NK-92 (cell line): Measurements from ENCODE around the gene PRKAR2B.
"Not testable (repeated sequence)": the region's sequence is repeated elsewhere in the genome, so short reads cannot be mapped to it uniquely, and the experiment has no call there.

Experiments used
- DNase-seq: peaks from one replicate; lab custom pipeline; 2025; ENCODE audit not compliant: unreplicated experiment; lab: John Stamatoyannopoulos, UW

PRKAR2B gene

DNA sequence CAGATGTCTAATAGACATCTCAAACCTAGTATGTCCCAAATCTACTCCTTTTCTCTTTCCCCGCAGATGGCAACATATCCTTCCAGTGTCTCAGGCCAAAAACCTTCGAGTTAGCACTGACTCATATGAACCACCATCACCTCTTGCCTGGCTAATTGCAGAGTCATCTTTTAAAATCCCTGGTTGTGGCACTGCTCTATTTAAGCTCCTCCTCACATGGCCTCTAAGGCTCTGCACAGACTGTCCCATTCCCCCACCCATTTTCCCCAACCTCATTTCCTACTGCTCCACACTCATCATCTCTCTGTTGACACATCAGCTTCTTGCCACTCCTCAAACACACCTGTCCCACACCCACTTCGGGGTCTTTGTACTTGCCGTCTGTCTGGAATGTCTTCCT is 107.5 kb downstream of the PRKAR2B start:
- DNase-seq, result no peak

GRCh38 chr7:107154826-107155225 is 110.3 kb downstream of the PRKAR2B start:
- DNase-seq, result no peak

DNA sequence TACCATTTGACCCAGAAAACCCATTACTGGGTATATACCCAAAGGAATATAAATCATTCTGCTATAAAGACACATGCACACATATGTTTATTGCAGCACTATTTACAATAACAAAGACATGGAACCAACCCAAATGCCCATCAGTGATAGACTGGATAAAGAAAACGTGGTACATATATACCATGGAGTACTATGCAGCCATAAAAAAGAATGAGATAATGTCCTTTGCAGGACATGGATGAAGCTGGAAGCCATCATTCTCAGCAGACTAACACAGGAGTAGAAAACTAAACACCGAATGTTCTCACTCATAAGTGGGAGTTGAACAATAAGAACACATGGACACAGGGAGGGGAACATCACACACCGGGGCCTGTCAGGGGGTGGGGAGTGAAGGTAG is 111.2 kb downstream of the PRKAR2B start:
- DNase-seq, result not testable (repeated sequence)

- no peak for DNase-seq
Measured at GRCh38 chr7:107157091-107157490, 112.6 kb downstream of the PRKAR2B start.

- no peak for DNase-seq
Measured at GRCh38 chr7:107158028-107158427, 113.5 kb downstream of the PRKAR2B start.

DNA sequence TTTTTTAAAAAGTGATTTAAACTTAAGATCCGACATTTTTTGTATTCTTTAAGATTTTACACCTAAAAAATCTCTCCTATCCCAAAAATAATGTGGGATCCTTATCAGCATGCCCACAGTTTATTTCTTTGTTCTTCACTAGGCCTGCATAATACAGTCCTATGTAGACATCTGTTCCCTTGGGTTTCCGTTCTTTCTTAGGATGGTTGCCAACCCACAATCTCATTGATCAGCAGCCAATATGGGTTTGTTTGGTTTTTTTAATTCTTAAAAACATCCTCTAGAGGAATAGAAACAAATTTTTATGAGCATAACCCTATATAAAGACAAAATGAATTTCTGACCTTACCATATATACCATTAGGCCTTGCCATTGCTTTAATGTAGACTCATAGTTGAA is 115.9 kb downstream of the PRKAR2B start:
- DNase-seq, result no peak

GRCh38 chr7:107161415-107161814 is 116.9 kb downstream of the PRKAR2B start:
- DNase-seq, result no peak

- DNase-seq, result no peak
Measured at GRCh38 chr7:107162475-107162874, 118.0 kb downstream of the PRKAR2B start.

- DNase-seq, result no peak
Measured at GRCh38 chr7:107164092-107164491, 119.6 kb downstream of the PRKAR2B start.

DNA sequence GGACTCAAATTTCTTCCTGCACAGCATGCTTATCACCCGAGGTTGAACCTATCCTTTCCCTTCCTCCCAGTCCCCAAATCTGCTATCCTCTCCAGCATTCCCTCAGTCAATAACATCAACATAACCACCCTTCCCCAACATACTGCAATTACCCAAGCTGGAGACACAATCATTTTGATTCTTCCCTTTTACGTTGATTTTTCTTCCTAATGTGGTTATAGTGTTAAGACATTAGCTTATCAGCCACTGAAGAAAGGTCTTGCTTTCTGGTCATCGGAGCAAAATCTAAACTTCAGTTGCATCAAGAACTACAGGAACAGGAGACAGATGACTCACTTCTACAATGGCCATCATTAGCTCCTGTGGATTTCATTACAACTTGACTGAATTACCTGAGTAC is 120.8 kb downstream of the PRKAR2B start:
- no peak for DNase-seq

DNA sequence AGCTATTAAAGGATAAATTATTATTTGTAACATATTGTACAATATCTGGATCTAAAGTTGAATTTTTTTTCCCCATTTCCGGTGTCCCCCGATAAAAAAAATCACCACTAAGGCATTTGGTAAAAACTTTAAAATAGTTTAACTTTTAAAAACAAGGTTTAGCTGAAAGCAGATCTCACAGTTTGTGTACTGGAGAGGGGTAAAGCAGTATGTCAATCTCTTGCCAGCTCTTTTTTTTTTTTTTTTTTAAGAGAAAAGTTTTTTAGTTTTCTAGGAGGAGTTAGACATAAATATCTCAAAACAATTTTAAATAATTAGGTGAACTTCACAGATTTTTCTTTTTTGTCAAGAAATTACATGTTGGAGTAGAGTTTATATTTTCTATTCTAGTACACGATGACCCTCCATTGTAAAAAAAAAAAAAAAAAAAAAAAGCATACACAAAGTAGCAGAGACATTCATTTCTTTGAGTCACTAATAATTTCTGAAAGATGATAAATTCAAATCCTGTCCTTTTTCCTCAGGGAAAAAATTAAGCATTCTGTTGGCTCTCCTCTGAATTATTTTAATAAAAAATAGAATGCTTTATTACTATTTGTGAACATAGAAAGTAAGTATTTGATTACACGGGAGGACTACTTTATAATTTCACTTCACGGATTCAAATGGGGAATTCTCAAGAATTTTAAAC is 122.4 kb downstream of the PRKAR2B start:
- no peak for DNase-seq

DNA sequence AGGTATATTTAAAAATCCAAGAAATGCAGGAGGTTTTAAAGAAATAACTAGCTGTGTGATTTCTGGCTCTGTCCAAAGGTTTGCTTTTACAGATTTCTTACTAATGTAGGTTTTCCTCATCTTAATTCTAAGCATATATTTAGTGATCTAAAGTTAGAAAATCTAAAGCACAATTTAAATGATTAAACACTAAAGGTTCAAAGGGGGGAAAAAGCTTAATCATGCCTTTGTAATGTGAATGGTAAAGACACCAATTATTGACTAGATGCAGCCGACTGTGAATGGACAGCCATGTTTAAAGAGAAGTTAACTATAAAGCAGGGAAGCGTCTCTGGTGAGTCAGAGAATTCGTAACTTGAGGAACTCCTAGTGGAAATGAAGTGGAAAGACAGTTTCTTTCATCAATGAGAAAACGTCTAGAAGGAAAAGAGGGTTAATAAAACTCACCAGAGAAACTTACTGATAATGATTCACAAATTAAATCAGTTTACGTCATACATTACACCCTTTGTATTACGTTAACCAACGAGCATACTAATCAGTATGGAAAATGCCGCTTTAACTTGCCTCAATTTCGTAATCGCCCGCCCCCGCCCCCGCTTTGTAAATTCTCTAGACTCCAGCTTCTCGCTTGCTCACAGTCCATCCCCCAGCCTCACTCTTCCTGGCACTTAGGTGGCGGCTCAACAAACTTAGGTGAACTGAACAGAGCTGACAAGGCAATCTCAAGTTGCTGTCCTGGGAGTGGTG is 123.2 kb downstream of the PRKAR2B start:
- DNase-seq, result peak; percentile 12

DNA sequence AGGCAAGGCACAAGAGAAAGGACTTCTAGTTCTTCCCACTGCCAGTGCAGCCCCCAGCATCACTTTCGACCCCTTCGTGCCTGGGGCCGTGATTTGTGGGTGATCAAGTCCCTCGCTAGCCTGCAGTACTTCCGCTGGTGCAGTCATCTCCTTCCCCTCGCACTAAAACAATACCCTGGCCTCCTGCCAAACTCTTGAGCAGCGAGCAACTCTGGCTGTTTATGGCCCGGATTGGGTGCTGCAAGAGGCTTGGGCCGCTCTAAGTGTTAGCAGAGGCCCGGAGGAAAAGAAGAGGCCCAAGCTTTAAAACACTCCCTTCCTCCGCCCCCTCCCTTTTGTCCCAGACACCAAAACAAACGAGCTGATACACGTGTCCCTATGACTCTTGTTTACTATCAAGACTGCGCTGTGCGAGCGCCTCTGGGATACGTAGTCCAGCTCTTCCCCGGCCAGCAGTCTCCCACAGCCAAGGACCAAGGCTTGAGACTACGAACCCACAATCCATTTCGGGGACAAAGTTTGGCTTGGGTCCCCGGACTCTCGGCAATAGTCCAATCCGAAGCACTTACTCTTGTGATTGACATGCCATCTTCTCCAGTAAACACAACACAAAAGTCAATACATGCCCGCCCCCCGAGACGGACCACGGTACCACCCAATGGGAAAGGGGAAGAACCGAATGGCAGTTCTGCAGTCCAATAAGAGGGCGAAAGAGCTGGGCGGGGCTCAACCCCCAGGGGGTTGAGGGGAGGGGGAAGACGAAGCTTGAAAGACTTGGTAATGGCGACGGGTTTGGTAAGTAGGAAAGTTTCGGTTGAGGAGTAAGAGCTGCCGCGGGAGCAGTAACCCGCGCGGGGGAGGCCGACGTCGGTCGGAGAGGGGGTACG is 124.0 kb downstream of the PRKAR2B start, which contains the start of gene HBP1:
HBP1 (plus strand) TSS at position 771 of the 887 bp plus-strand sequence. CDS start 10,891 bp downstream, outside the sequence.
- DNase-seq, result peak; percentile 97

GRCh38 chr7:107169120-107170050 is 124.9 kb downstream of the PRKAR2B start:
- peak; percentile 64 for DNase-seq

DNA sequence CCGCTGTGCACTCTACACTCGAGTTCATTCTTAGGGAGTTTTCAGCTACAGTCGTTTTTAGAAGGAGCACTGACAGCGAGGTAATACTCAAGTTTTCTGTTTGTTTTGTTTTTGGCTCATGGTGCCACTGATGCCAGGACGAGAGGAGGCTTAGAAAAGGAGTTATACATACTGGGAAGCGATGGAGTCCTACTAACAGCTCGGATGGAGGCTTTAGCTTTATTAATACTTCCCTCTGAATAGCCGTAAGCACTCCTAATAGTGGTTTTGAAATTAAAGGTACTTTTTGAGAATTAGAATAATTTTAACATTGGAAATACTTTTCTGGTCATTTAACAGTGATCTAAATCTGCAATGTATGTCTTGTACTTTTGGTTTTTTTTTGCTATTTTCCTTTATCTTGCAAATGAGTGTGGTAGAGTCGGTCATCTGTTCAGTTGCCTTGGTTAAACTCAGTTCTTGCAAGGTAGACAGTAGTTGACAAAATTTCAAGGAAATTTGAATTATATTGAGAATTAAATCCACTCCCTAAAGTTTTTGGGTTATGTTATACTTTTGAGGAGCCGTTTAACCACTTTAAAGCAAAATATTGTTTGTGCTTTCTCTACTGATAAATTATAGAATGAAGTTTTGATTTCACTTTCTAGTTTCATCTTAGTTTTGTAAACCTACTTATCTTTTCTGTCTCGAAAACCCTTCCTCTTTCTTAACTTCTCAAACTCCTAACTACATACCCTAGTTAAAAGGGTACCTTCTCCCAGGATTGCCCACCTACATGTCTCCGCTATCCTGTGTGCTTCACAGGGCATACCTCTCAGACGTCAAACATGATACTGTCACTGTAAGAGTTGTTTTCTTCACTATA is 125.8 kb downstream of the PRKAR2B start:
- DNase-seq, result no peak

DNA sequence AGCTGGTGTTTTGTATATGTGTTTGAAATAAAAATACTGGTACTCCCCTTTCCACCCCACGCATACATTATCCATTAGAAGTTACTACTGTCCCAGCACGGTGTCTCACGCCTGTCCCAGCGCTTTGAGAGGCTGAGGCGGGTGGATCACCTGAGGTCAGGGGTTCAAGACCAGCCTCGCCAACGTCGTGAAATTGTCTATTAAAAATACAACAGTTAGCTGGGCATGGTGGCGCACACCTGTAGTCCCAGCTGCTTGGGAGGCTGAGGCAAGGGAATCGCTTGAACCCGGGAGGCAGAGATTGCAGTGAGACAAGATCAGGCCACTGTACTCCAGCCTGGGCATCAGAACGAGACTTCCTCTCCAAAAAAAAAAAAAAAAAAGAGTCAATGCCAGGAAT is 127.0 kb downstream of the PRKAR2B start:
- no peak for DNase-seq

GRCh38 chr7:107172276-107173032 is 127.9 kb downstream of the PRKAR2B start:
- DNase-seq, result no peak

- no peak for DNase-seq
Measured at GRCh38 chr7:107173191-107173590, 128.7 kb downstream of the PRKAR2B start.
